Measurements from ENCODE around the gene AMZ2. TPM values are rescaled to one million over a fixed set of nuclear protein-coding genes. Genes with fewer than 3 reads are reported as not detected.

Gene AMZ2
- total RNA-seq, 1 experiment from 2014 or later = 72.6 TPM

Other genes with a start within 250 kb of the AMZ2 start
- gene KPNA2, start 212.3 kb upstream of the AMZ2 start, total RNA-seq (2014; rRNA removed; shearing (Covaris generic)) = 475 and 524 TPM in 2 replicates
- gene SLC16A6, start 43.1 kb downstream of the AMZ2 start, total RNA-seq (2014; rRNA removed; shearing (Covaris generic)) = 3.6 and 3.8 TPM in 2 replicates
- gene ARSG, start 43.5 kb downstream of the AMZ2 start, total RNA-seq (2014; rRNA removed; shearing (Covaris generic)) = 4.1 and 9.3 TPM in 2 replicates
- gene WIPI1, start 209.5 kb downstream of the AMZ2 start, total RNA-seq (2014; rRNA removed; shearing (Covaris generic)) = 13.4 and 33.7 TPM in 2 replicates

Data from Daoy (cell line).